Activated naive CD4-positive, alpha-beta T cell treated with anti-CD3 and anti-CD28 coated beads for 36 hours (primary cell): ENCODE data around the gene C7orf25. TPM values are rescaled to one million over a fixed set of nuclear protein-coding genes. Genes with fewer than 3 reads are reported as not detected.

Experiments used
- CTCF ChIA-PET: fragments of 350-600 bp; sonication (Branson Sonifier 250); formaldehyde crosslinking; loops from one replicate; lab custom pipeline; 2021; ENCODE audit warnings: antibody characterized with exemption; lab: Charles Lee
- DNase-seq: peaks from one replicate; pipeline ENCODE4 v3.0.0-alpha.2; 2020
- H3K27ac Mint-ChIP-seq: one replicate; pipeline ENCODE4 v1.8.0; 2021; ENCODE audit warnings: mild to moderate bottlenecking, mixed read lengths
- H3K27me3 Mint-ChIP-seq: one replicate; pipeline ENCODE4 v1.8.0; 2021; ENCODE audit warnings: low read depth, mixed read lengths
- H3K36me3 Mint-ChIP-seq: one replicate; pipeline ENCODE4 v1.8.0; 2021; ENCODE audit warnings: low read depth, mixed read lengths
- H3K4me1 Mint-ChIP-seq: one replicate; pipeline ENCODE4 v1.8.0; 2021; ENCODE audit warnings: low read depth, mixed read lengths
- H3K4me3 Mint-ChIP-seq: one replicate; pipeline ENCODE4 v1.8.0; 2021; ENCODE audit warnings: mild to moderate bottlenecking, moderate library complexity, mixed read lengths
- H3K9me3 Mint-ChIP-seq: one replicate; pipeline ENCODE4 v1.8.0; 2021; ENCODE audit warnings: mixed read lengths
- intact Hi-C: fragments of 100-400 bp; cut with micrococcal nuclease; formaldehyde crosslinking; loops from one replicate; pipeline ENCODE4 v1.15.1; 2023
- total RNA-seq, 2 experiments: library from RNA; stranded (reverse); gene quantifications; one replicate each; pipeline ENCODE4 v1.2.3, GENCODE V29; 2021

C7orf25 gene
- total RNA-seq, 2 experiments from 2014 or later: 0.93 to 2.0 TPM

- CTCF ChIA-PET: interaction anchor here (0.5 to 1.7 kb wide), 3 partner anchors 15 to 46 kb away, joined by 4 to 5 read pairs (median 5); no protein-coding TSS in a partner anchor
- intact Hi-C loops: loop anchor here (1.0 kb wide), 1 partner anchor 12 kb away; no protein-coding TSS in a partner anchor
- peaks cover 54% of the 10 kb centered on the region for H3K36me3 Mint-ChIP-seq
Observed at GRCh38 chr7:42926204-42926603, 14.3 kb upstream of the C7orf25 start.

GRCh38 chr7:42925630-42926029, 13.8 kb upstream of the C7orf25 start:
- no peak overlapping the region for H3K4me3 Mint-ChIP-seq
- intact Hi-C loops: loop anchor here (1.0 kb wide), 1 partner anchor 11 kb away; no protein-coding TSS in a partner anchor
- no peak for DNase-seq
- H3K9me3 Mint-ChIP-seq: no peaks in the 10 kb centered on the region
- CTCF ChIA-PET: no interaction called here
- peaks cover 57% of the 10 kb centered on the region for H3K36me3 Mint-ChIP-seq
- H3K27me3 Mint-ChIP-seq: no peaks in the 10 kb centered on the region
- peak overlapping the region; percentile 70 for H3K27ac Mint-ChIP-seq
- H3K4me1 Mint-ChIP-seq: peaks cover 69% of the 10 kb centered on the region

More at GRCh38 chr7:42926204-42926603, 14.3 kb upstream of the C7orf25 start:
- Mint-ChIP-seq H3K4me1 (peaks cover 69% of the 10 kb centered on the region), H3K27ac (no peak overlapping the region), H3K4me3 (no peak overlapping the region), H3K9me3 (no peaks in the 10 kb centered on the region), H3K27me3 (no peaks in the 10 kb centered on the region)
- no peak for DNase-seq

- CTCF ChIA-PET: interaction anchor here (0.6 to 1.0 kb wide), 2 partner anchors 39 to 58 kb away, joined by 3 to 4 read pairs; no protein-coding TSS in a partner anchor
Observed at GRCh38 chr7:42924223-42924838, 12.5 kb upstream of the C7orf25 start.

GRCh38 chr7:42922017-42922753, 10.3 kb upstream of the C7orf25 start:
- H3K27me3 Mint-ChIP-seq: no peaks in the 10 kb centered on the region
- no peak overlapping the region for H3K27ac Mint-ChIP-seq
- peaks cover 40% of the 10 kb centered on the region for H3K4me1 Mint-ChIP-seq
- H3K4me3 Mint-ChIP-seq: no peak overlapping the region
- H3K9me3 Mint-ChIP-seq: no peaks in the 10 kb centered on the region
- CTCF ChIA-PET: interaction anchor here (1.3 to 1.6 kb wide), 2 partner anchors 10 to 19 kb away, joined by 3 read pairs; partner anchors contain the start of gene C7orf25
- H3K36me3 Mint-ChIP-seq: peaks cover 58% of the 10 kb centered on the region
- DNase-seq: no peak
- intact Hi-C loops: no loop called here

More at GRCh38 chr7:42924223-42924838, 12.5 kb upstream of the C7orf25 start:
- DNase-seq: no peak
- peaks cover 60% of the 10 kb centered on the region for H3K36me3 Mint-ChIP-seq
- H3K27me3 Mint-ChIP-seq: no peaks in the 10 kb centered on the region
- no peak overlapping the region for H3K4me3 Mint-ChIP-seq
- peak overlapping the region; percentile 86 for H3K27ac Mint-ChIP-seq
- peaks cover 59% of the 10 kb centered on the region for H3K4me1 Mint-ChIP-seq
- intact Hi-C loops: no loop called here
- H3K9me3 Mint-ChIP-seq: no peaks in the 10 kb centered on the region

- H3K27ac Mint-ChIP-seq: peak overlapping the region; percentile 90
- peaks cover 48% of the 10 kb centered on the region for H3K36me3 Mint-ChIP-seq
- CTCF ChIA-PET: no interaction called here
Observed at GRCh38 chr7:42915356-42915755, 3.5 kb upstream of the C7orf25 start.

GRCh38 chr7:42914421-42915045, 2.7 kb upstream of the C7orf25 start:
- DNase-seq: no peak
- intact Hi-C loops: loop anchor here (1.0 to 10.0 kb wide), 6 partner anchors 12 to 1970 kb away; partner anchors contain the start of gene PURB
- Mint-ChIP-seq H3K27ac (peak overlapping the region; percentile 90), H3K4me1 (peaks cover 54% of the 10 kb centered on the region), H3K27me3 (no peaks in the 10 kb centered on the region), H3K36me3 (peaks cover 48% of the 10 kb centered on the region), H3K4me3 (no peak overlapping the region), H3K9me3 (no peaks in the 10 kb centered on the region)
- CTCF ChIA-PET: interaction anchor here (1.4 kb wide), 1 partner anchor 13 kb away, joined by 6 read pairs; no protein-coding TSS in a partner anchor

More at GRCh38 chr7:42915356-42915755, 3.5 kb upstream of the C7orf25 start:
- intact Hi-C loops: loop anchor here (10.0 kb wide), 1 partner anchor 1969 kb away; the partner anchor contains the start of gene PURB
- H3K27me3 Mint-ChIP-seq: no peaks in the 10 kb centered on the region
- DNase-seq: no peak
- no peaks in the 10 kb centered on the region for H3K9me3 Mint-ChIP-seq
- H3K4me3 Mint-ChIP-seq: no peak overlapping the region
- H3K4me1 Mint-ChIP-seq: peaks cover 48% of the 10 kb centered on the region

GRCh38 chr7:42914009-42914408, 2.1 kb upstream of the C7orf25 start:
- peak; percentile 32 for DNase-seq
- CTCF ChIA-PET: interaction anchor here (1.4 kb wide), 1 partner anchor 14 kb away, joined by 6 read pairs; no protein-coding TSS in a partner anchor
- no peaks in the 10 kb centered on the region for H3K27me3 Mint-ChIP-seq
- H3K9me3 Mint-ChIP-seq: no peaks in the 10 kb centered on the region
- intact Hi-C loops: loop anchor here (1.0 to 10.0 kb wide), 6 partner anchors 12 to 1971 kb away; partner anchors contain the start of gene PURB
- no peak overlapping the region for H3K4me3 Mint-ChIP-seq
- peaks cover 43% of the 10 kb centered on the region for H3K36me3 Mint-ChIP-seq
- H3K4me1 Mint-ChIP-seq: peaks cover 54% of the 10 kb centered on the region
- peak overlapping the region; percentile 90 for H3K27ac Mint-ChIP-seq

- peaks cover 54% of the 10 kb centered on the region for H3K4me1 Mint-ChIP-seq
- H3K9me3 Mint-ChIP-seq: no peaks in the 10 kb centered on the region
- no peak overlapping the region for H3K4me3 Mint-ChIP-seq
- CTCF ChIA-PET: interaction anchor here (1.4 kb wide), 1 partner anchor 14 kb away, joined by 6 read pairs; no protein-coding TSS in a partner anchor
- H3K27ac Mint-ChIP-seq: peak overlapping the region; percentile 90
- no peak for DNase-seq
- peaks cover 41% of the 10 kb centered on the region for H3K36me3 Mint-ChIP-seq
- intact Hi-C loops: loop anchor here (5.0 to 10.0 kb wide), 4 partner anchors 389 to 1971 kb away; partner anchors contain the start of gene PURB
- H3K27me3 Mint-ChIP-seq: no peaks in the 10 kb centered on the region
Observed at GRCh38 chr7:42913591-42913990, 1.7 kb upstream of the C7orf25 start.

GRCh38 chr7:42910306-42910705, 1.6 kb downstream of the C7orf25 start:
- Mint-ChIP-seq H3K9me3 (no peaks in the 10 kb centered on the region), H3K4me1 (peaks cover 53% of the 10 kb centered on the region), H3K36me3 (peaks cover 27% of the 10 kb centered on the region), H3K27me3 (no peaks in the 10 kb centered on the region), H3K4me3 (no peak overlapping the region), H3K27ac (no peak overlapping the region)
- intact Hi-C loops: loop anchor here (5.0 to 10.0 kb wide), 4 partner anchors 392 to 1974 kb away; partner anchors contain the start of gene PURB
- CTCF ChIA-PET: interaction anchor here (1.2 to 1.5 kb wide), 2 partner anchors 20 to 34 kb away, joined by 3 to 4 read pairs; no protein-coding TSS in a partner anchor
- no peak for DNase-seq

- H3K4me3 Mint-ChIP-seq: no peak overlapping the region
- intact Hi-C loops: no loop called here
- H3K4me1 Mint-ChIP-seq: peaks cover 23% of the 10 kb centered on the region
- no peak overlapping the region for H3K27ac Mint-ChIP-seq
- peaks cover 13% of the 10 kb centered on the region for H3K36me3 Mint-ChIP-seq
- CTCF ChIA-PET: interaction anchor here (0.8 kb wide), 1 partner anchor 30 kb away, joined by 3 read pairs; no protein-coding TSS in a partner anchor
- no peaks in the 10 kb centered on the region for H3K9me3 Mint-ChIP-seq
- no peaks in the 10 kb centered on the region for H3K27me3 Mint-ChIP-seq
- DNase-seq: no peak
Observed at GRCh38 chr7:42907316-42907715, 4.6 kb downstream of the C7orf25 start.

- no peak overlapping the region for H3K4me3 Mint-ChIP-seq
- H3K27ac Mint-ChIP-seq: no peak overlapping the region
- CTCF ChIA-PET: interaction anchor here (0.6 kb wide), 2 partner anchors 24 to 355 kb away, joined by 4 to 6 read pairs; no protein-coding TSS in a partner anchor
- DNase-seq: no peak
- no peaks in the 10 kb centered on the region for H3K9me3 Mint-ChIP-seq
- H3K4me1 Mint-ChIP-seq: peaks cover 19% of the 10 kb centered on the region
- intact Hi-C loops: no loop called here
- H3K36me3 Mint-ChIP-seq: peaks cover 13% of the 10 kb centered on the region
- H3K27me3 Mint-ChIP-seq: no peaks in the 10 kb centered on the region
Observed at GRCh38 chr7:42906181-42906580, 5.7 kb downstream of the C7orf25 start.
